Upper lobe of left lung (tissue), 4 donors: ENCODE data around the gene UNC80.

ENCODE experiments used
- CTCF ChIP-seq, 6 experiments: fragments of 450-650 bp in 4 of 6; fragments of 200-600 bp in 2 of 6; sonication (generic) in 2 of 6; IDR thresholded peaks; one replicate each; pipeline ENCODE4 v1.5.1; 2016 to 2019; ENCODE audit warnings: antibody characterized with exemption in 6 of 6
- EP300 ChIP-seq, 4 donors: sonication (generic); formaldehyde crosslinking; IDR thresholded peaks; one replicate each; pipeline ENCODE4 v1.5.1; 2017; ENCODE audit warnings: antibody characterized with exemption in 4 of 4, control low read depth in 2 of 4
- POLR2A ChIP-seq, 4 donors: fragments of 450-650 bp; IDR thresholded peaks; one replicate each; pipeline ENCODE4 v1.5.1; 2016 to 2017; ENCODE audit warnings: antibody characterized with exemption in 4 of 4, mild to moderate bottlenecking in 2 of 4
- POLR2AphosphoS5 ChIP-seq, 2 donors: sonication (generic); formaldehyde crosslinking; IDR thresholded peaks; one replicate each; pipeline ENCODE4 v1.5.1; 2017; ENCODE audit warnings: antibody characterized with exemption in 2 of 2

DNA sequence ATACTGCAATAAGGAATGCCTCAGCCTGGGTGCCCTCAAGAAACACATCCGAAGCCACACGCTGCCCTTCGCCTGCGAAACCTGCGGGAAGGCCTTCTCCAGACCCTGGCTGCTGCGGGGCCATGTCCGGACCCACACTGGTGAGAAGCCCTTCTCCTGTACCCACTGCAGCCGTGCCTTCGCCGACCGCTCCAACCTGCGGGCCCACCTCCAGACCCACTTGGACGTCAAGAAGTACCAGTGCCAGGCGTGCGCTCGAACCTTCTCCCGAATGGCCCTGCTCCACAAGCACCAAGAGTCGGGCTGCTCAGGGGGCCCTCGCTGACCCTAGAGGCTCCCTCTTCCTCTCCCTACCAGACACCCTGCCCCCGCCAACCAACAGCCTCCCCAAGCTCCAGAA lies 37.6 kb downstream of the UNC80 start:
- TF ChIP-seq CTCF (IDR thresholded peaks at IDR 0.05) (no peak), POLR2A (IDR thresholded peaks at IDR 0.05) (no peak), POLR2AphosphoS5 (IDR thresholded peaks at IDR 0.05) (no peak), EP300 (IDR thresholded peaks at IDR 0.05) (no peak)
